Measurements from ENCODE around the gene CNNM1. TPM values are rescaled to one million over a fixed set of nuclear protein-coding genes. Genes with fewer than 3 reads are reported as not detected.

CNNM1 gene
- total RNA-seq, 1 experiment from 2014 or later: not detected

Other genes starting within 250 kb of the CNNM1 start
- gene HPSE2, start 93.5 kb upstream of the CNNM1 start, total RNA-seq (2014; rRNA removed; shearing (Covaris generic)): not detected in 2 replicates
- gene GOT1, start 101.3 kb downstream of the CNNM1 start, total RNA-seq (2014; rRNA removed; shearing (Covaris generic)): 45.5 and 48.1 TPM in 2 replicates
- not detected in 2 replicates for gene NKX2-3, start 203.6 kb downstream of the CNNM1 start, total RNA-seq (2014; rRNA removed; shearing (Covaris generic))